ENCODE results near the gene UNC5B.

Gene UNC5B

GRCh38 chr10:71285180-71285545, 72.8 kb downstream of the UNC5B start:
- no peak for TF ChIP-seq EZH2 (IDR thresholded peaks at IDR 0.05)
- TF ChIP-seq FOXP2 (optimal IDR thresholded peaks at IDR 0.05; ENCODE audit: control extremely low read depth, extremely low read length, insufficient read depth): no peak
- no peak for TF ChIP-seq POLR2AphosphoS5 (IDR thresholded peaks at IDR 0.05; ENCODE audit: borderline replicate concordance, low read depth, low read length)
- no peak overlapping the region for H3K4me3 ChIP-seq
- no peak overlapping the region for H3K27ac ChIP-seq
- no peaks in the 10 kb centered on the region for H3K9me3 ChIP-seq (ENCODE audit: low read depth, low read length)
- H3K9ac ChIP-seq (ENCODE audit: insufficient read length): no peak overlapping the region
- DNase-seq (ENCODE audit: low read depth, low spot score): no peak
- peaks cover 22% of the 10 kb centered on the region; the same call in 1 of the 2 replicates for H3K36me3 ChIP-seq (ENCODE audit: insufficient read depth, low read length)

DNA sequence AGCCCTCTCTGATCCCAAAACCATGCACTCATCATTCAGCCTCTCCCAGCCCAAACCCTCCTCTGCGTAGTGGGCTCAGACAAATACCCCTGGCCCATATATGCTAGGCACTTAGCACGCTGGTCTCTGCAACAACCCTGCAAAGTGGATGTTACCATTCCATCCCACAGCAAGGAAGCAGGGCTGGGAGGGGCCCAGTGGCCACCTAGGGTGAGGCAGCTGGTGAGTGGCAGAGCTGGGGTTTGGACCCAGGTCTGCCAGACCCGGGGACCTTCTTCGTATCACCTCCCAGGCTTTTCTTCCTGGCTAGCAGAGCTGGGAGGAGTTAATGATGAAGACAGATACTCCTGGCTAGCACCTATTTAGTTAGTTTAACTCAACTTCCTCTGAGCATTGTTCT, 73.6 kb downstream of the UNC5B start:
- Histone ChIP-seq H3K36me3 (ENCODE audit: insufficient read depth, low read length) (peaks cover 22% of the 10 kb centered on the region; the same call in 1 of the 2 replicates), H3K4me3 (no peak overlapping the region), H3K9me3 (ENCODE audit: low read depth, low read length) (no peaks in the 10 kb centered on the region), H3K9ac (ENCODE audit: insufficient read length) (no peak overlapping the region), H3K27ac (no peak overlapping the region)
- DNase-seq (ENCODE audit: low read depth, low spot score): no peak
- TF ChIP-seq FOXP2 (optimal IDR thresholded peaks at IDR 0.05; ENCODE audit: control extremely low read depth, extremely low read length, insufficient read depth): no peak
- TF ChIP-seq POLR2AphosphoS5 (IDR thresholded peaks at IDR 0.05; ENCODE audit: borderline replicate concordance, low read depth, low read length): no peak
- TF ChIP-seq EZH2 (IDR thresholded peaks at IDR 0.05): no peak

- TF ChIP-seq FOXP2 (optimal IDR thresholded peaks at IDR 0.05; ENCODE audit: control extremely low read depth, extremely low read length, insufficient read depth): no peak
- TF ChIP-seq EZH2 (IDR thresholded peaks at IDR 0.05): no peak
- TF ChIP-seq POLR2AphosphoS5 (IDR thresholded peaks at IDR 0.05; ENCODE audit: borderline replicate concordance, low read depth, low read length): no peak
- H3K27ac ChIP-seq: no peak overlapping the region
- H3K9ac ChIP-seq (ENCODE audit: insufficient read length): no peak overlapping the region
- H3K4me3 ChIP-seq: no peak overlapping the region
- H3K9me3 ChIP-seq (ENCODE audit: low read depth, low read length): no peaks in the 10 kb centered on the region
- DNase-seq (ENCODE audit: low read depth, low spot score): no peak
- H3K36me3 ChIP-seq (ENCODE audit: insufficient read depth, low read length): peaks cover 21% of the 10 kb centered on the region; the same call in 1 of the 2 replicates
Observed at GRCh38 chr10:71286521-71287294, 74.3 kb downstream of the UNC5B start.

GRCh38 chr10:71287456-71287855, 75.1 kb downstream of the UNC5B start:
- Histone ChIP-seq H3K36me3 (ENCODE audit: insufficient read depth, low read length) (peaks cover 20% of the 10 kb centered on the region; the same call in 1 of the 2 replicates), H3K27ac (no peak overlapping the region), H3K9ac (ENCODE audit: insufficient read length) (no peak overlapping the region), H3K4me3 (no peak overlapping the region), H3K9me3 (ENCODE audit: low read depth, low read length) (no peaks in the 10 kb centered on the region)
- TF ChIP-seq POLR2AphosphoS5 (IDR thresholded peaks at IDR 0.05; ENCODE audit: borderline replicate concordance, low read depth, low read length): no peak
- TF ChIP-seq FOXP2 (optimal IDR thresholded peaks at IDR 0.05; ENCODE audit: control extremely low read depth, extremely low read length, insufficient read depth): no peak
- TF ChIP-seq EZH2 (IDR thresholded peaks at IDR 0.05): no peak
- DNase-seq (ENCODE audit: low read depth, low spot score): no peak

DNA sequence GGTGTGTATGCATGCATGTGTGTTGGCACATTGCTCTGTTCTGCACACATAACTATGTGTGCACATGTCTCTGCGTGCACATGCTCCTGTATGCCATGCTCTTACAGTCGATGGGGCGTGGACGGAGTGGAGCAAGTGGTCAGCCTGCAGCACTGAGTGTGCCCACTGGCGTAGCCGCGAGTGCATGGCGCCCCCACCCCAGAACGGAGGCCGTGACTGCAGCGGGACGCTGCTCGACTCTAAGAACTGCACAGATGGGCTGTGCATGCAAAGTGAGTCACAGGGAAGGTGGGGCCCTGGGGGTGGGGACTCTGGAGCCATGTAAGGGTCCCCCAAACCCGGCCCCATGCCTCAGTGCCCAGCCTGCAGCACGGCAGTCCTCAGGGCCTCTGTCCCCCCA, 76.1 kb downstream of the UNC5B start:
- Histone ChIP-seq H3K27ac (no peak overlapping the region), H3K36me3 (ENCODE audit: insufficient read depth, low read length) (peaks cover 22% of the 10 kb centered on the region; the same call in 1 of the 2 replicates), H3K4me3 (no peak overlapping the region), H3K9ac (ENCODE audit: insufficient read length) (no peak overlapping the region), H3K9me3 (ENCODE audit: low read depth, low read length) (no peaks in the 10 kb centered on the region)
- no peak for TF ChIP-seq FOXP2 (optimal IDR thresholded peaks at IDR 0.05; ENCODE audit: control extremely low read depth, extremely low read length, insufficient read depth)
- no peak for TF ChIP-seq POLR2AphosphoS5 (IDR thresholded peaks at IDR 0.05; ENCODE audit: borderline replicate concordance, low read depth, low read length)
- TF ChIP-seq EZH2 (IDR thresholded peaks at IDR 0.05): no peak
- DNase-seq (ENCODE audit: low read depth, low spot score): no peak

GRCh38 chr10:71289421-71290130, 77.2 kb downstream of the UNC5B start:
- Histone ChIP-seq H3K9ac (ENCODE audit: insufficient read length) (no peak overlapping the region), H3K36me3 (ENCODE audit: insufficient read depth, low read length) (peaks cover 22% of the 10 kb centered on the region; the same call in 1 of the 2 replicates), H3K4me3 (no peak overlapping the region), H3K9me3 (ENCODE audit: low read depth, low read length) (no peaks in the 10 kb centered on the region), H3K27ac (no peak overlapping the region)
- TF ChIP-seq EZH2 (IDR thresholded peaks at IDR 0.05) (no peak), POLR2AphosphoS5 (IDR thresholded peaks at IDR 0.05; ENCODE audit: borderline replicate concordance, low read depth, low read length) (no peak), FOXP2 (optimal IDR thresholded peaks at IDR 0.05; ENCODE audit: control extremely low read depth, extremely low read length, insufficient read depth) (no peak)
- no peak for DNase-seq (ENCODE audit: low read depth, low spot score)

GRCh38 chr10:71290331-71290730, 78.0 kb downstream of the UNC5B start:
- H3K27ac ChIP-seq: no peak overlapping the region
- H3K4me3 ChIP-seq: no peak overlapping the region
- peaks cover 22% of the 10 kb centered on the region; the same call in 1 of the 2 replicates for H3K36me3 ChIP-seq (ENCODE audit: insufficient read depth, low read length)
- TF ChIP-seq EZH2 (IDR thresholded peaks at IDR 0.05) (no peak), FOXP2 (optimal IDR thresholded peaks at IDR 0.05; ENCODE audit: control extremely low read depth, extremely low read length, insufficient read depth) (no peak), POLR2AphosphoS5 (IDR thresholded peaks at IDR 0.05; ENCODE audit: borderline replicate concordance, low read depth, low read length) (no peak)
- H3K9me3 ChIP-seq (ENCODE audit: low read depth, low read length): no peaks in the 10 kb centered on the region
- no peak overlapping the region for H3K9ac ChIP-seq (ENCODE audit: insufficient read length)
- no peak for DNase-seq (ENCODE audit: low read depth, low spot score)

DNA sequence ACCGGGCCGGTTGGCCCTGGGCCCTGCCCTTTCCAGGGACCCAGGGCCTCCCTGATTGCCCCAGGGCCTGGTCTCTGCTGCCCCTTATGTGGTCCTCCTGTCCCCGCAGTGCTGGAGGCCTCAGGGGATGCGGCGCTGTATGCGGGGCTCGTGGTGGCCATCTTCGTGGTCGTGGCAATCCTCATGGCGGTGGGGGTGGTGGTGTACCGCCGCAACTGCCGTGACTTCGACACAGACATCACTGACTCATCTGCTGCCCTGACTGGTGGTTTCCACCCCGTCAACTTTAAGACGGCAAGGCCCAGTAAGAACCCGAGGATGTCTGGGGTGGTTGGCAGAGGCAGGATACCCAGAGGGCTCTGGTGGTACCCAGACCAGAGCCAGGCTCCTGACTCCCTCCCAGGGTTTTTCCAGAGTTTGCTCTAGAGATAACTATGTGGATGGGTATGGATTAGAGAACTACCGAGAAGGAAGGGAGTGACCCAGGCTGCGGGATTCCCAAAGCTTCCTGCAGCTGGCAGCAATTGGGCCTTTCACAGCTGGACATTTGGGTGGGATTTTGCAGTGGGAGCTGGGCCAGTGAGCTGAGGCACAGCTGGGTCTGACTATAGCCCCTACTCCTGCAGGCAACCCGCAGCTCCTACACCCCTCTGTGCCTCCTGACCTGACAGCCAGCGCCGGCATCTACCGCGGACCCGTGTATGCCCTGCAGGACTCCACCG, 78.6 kb downstream of the UNC5B start:
- Histone ChIP-seq H3K4me3 (no peak overlapping the region), H3K36me3 (ENCODE audit: insufficient read depth, low read length) (peaks cover 22% of the 10 kb centered on the region; the same call in 1 of the 2 replicates), H3K9me3 (ENCODE audit: low read depth, low read length) (no peaks in the 10 kb centered on the region), H3K27ac (no peak overlapping the region), H3K9ac (ENCODE audit: insufficient read length) (no peak overlapping the region)
- no peak for DNase-seq (ENCODE audit: low read depth, low spot score)
- TF ChIP-seq FOXP2 (optimal IDR thresholded peaks at IDR 0.05; ENCODE audit: control extremely low read depth, extremely low read length, insufficient read depth) (no peak), EZH2 (IDR thresholded peaks at IDR 0.05) (no peak), POLR2AphosphoS5 (IDR thresholded peaks at IDR 0.05; ENCODE audit: borderline replicate concordance, low read depth, low read length) (no peak)
